GM13976 (cell line): ENCODE data around the gene LPP.

Experiments
- DNase-seq: peaks from one replicate; pipeline ENCODE4 v3.0.0; 2012; ENCODE audit warnings: low spot score
- in situ Hi-C: fragments of 300-500 bp; cut with MboI; formaldehyde crosslinking; loops from one replicate; pipeline ENCODE4 v1.12.0; 2022; ENCODE audit warnings: low sequenced_read_pairs, mixed read lengths, inconsistent platforms; ENCODE audit not compliant: unreplicated experiment
- TF ChIP-seq, protein P1 (sequence below): IDR thresholded peaks from 2 replicates; pipeline ENCODE4 v1.5.1; 2012; ENCODE audit warnings: borderline replicate concordance, mild to moderate bottlenecking; ENCODE audit not compliant: insufficient read depth; ENCODE audit errors: extremely low read depth, missing control alignments, control extremely low read depth

LPP gene

DNA sequence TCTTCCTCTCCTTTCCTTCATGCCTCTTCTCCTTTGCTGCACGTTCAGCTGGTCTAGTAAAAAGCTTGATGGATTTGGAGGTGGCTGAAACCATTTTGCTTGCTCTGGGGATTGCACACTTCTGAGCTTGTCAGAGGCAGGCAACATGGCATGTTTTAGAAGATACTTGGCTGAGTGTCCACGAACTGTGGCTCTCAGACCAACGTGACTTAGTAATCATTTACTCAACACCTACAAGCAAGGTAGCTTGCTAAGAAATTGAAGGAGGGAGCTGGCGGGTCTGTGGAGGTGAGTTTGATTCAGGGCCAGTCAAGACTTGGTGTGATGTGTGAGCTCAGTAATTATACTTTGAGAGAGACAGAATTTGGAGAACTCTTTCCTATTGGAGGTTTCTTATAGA, 196.0 kb downstream of the LPP start:
- DNase-seq, result no peak
- TF ChIP-seq, protein P1, sequence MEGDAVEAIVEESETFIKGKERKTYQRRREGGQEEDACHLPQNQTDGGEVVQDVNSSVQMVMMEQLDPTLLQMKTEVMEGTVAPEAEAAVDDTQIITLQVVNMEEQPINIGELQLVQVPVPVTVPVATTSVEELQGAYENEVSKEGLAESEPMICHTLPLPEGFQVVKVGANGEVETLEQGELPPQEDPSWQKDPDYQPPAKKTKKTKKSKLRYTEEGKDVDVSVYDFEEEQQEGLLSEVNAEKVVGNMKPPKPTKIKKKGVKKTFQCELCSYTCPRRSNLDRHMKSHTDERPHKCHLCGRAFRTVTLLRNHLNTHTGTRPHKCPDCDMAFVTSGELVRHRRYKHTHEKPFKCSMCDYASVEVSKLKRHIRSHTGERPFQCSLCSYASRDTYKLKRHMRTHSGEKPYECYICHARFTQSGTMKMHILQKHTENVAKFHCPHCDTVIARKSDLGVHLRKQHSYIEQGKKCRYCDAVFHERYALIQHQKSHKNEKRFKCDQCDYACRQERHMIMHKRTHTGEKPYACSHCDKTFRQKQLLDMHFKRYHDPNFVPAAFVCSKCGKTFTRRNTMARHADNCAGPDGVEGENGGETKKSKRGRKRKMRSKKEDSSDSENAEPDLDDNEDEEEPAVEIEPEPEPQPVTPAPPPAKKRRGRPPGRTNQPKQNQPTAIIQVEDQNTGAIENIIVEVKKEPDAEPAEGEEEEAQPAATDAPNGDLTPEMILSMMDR, result no peak
- in situ Hi-C loops, result no loop called here

DNA sequence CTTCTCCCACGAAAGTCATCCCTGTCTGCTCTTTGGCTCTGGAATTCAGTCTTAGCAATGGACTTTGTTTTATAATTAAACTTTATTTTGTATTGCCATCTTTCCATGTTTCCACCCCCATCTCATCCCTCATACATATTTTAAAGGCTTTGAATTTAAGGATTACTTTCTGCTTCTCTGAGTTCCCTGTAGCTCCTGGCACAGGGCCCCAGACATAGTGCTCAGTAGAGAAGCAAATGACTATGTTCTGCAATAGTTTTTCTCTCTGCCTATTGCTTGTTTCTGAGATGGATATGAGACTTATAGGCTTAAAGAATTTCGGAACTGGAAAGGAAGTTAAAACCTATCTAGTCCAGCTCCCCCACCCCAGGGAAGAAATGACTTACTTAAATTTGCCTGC, 197.0 kb downstream of the LPP start:
- TF ChIP-seq, protein P1, result no peak
- in situ Hi-C loops, result no loop called here
- DNase-seq, result no peak

DNA sequence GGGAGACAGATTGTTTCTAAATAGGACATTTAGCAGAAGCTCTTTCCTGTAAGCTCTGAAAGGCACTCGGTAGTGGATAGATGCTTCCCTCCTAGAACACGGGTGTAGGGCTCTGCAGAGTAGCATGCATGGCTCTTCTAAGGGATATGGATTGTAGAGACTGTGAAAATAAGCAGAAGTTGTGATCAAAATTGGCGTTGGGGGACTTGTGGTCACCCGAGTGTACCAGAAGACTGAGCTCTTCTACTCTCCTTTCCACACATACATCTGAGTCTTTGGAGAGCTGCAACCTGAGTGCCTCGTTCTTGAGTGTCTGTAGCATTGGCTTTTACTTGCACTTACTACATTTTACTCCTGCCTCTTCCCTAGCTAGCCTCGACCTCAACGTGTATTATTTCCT, 197.7 kb downstream of the LPP start:
- DNase-seq, result no peak
- TF ChIP-seq, protein P1, result no peak
- in situ Hi-C loops, result no loop called here

DNA sequence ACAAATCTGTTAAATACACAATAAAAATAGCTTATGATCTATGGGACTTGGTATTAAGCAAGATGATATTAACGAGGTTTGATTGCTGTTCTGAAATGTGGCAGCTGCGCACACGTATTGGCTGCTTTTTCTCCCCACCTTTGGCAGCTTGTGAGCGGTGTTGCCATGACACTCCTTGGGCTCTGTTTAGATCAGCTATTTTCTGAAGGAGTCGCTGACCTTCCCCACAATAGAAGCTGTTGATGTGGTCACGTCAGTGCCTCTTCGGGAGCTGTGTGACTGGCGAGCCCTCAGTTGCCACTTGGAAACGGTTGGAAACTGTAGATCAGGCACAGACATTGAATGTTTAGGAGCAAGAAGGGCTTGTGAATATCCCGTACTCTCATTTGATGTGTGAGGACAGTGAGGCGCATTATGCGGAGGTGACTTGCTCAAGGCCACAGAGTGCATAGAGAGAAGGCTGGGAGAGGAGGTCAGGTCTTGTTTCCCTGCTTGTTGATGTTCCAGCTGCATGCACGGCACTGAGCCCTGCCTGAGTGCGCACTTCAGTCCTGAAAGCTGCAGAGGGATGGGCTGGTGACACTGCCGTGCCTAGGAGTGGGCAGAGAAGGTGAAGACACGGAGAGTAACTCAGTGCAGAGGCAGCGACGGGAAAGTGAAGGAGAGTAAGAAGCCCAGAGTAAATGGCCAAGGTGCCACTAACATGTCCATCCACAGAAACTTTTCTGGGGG, 198.4 kb downstream of the LPP start:
- no peak for DNase-seq
- TF ChIP-seq, protein P1, result no peak
- in situ Hi-C loops, result no loop called here

- TF ChIP-seq, protein P1, result no peak
- DNase-seq, result no peak
- in situ Hi-C loops, result no loop called here
These were observed 199.5 kb downstream of the LPP start for GRCh38 chr3:188353426-188353825.

- in situ Hi-C loops, result no loop called here
- TF ChIP-seq, protein P1, result no peak
- DNase-seq, result no peak
These were observed 205.0 kb downstream of the LPP start for GRCh38 chr3:188358787-188359493.
